BE2C (cell line): ENCODE results near the gene ST8SIA5.

Experiments
- DNase-seq: peaks from one replicate; pipeline ENCODE4 v3.0.0-alpha.2; 2020
- H3K27me3 ChIP-seq: fragments of 250-450 bp; sonication (Bioruptor Pico); 2 replicates; pipeline ENCODE4 v1.5.1; 2020; ENCODE audit warnings: mild to moderate bottlenecking
- H3K36me3 ChIP-seq: fragments of 250-450 bp; sonication (Bioruptor Pico); 2 replicates; pipeline ENCODE4 v1.5.1; 2020; ENCODE audit warnings: mild to moderate bottlenecking
- H3K4me1 ChIP-seq: fragments of 250-450 bp; sonication (Bioruptor Pico); 2 replicates; pipeline ENCODE4 v1.5.1; 2020
- H3K4me3 ChIP-seq: 2 replicates; pipeline ENCODE4 v1.5.1; 2011; ENCODE audit warnings: low read depth, low read length
- H3K9me3 ChIP-seq: fragments of 250-450 bp; sonication (Bioruptor Pico); 2 replicates; pipeline ENCODE4 v1.5.1; 2020
- CTCF ChIP-seq: IDR thresholded peaks from 2 replicates; pipeline ENCODE4 v1.5.1; 2012; ENCODE audit warnings: mild to moderate bottlenecking, low read depth, low read length

Gene ST8SIA5

GRCh38 chr18:46656326-46657114 is 100.3 kb downstream of the ST8SIA5 start:
- Histone ChIP-seq H3K4me3 (no peak overlapping the region), H3K9me3 (no peaks in the 10 kb centered on the region), H3K4me1 (no peaks in the 10 kb centered on the region), H3K27me3 (no peaks in the 10 kb centered on the region), H3K36me3 (no peaks in the 10 kb centered on the region)
- DNase-seq = no peak
- TF ChIP-seq CTCF = no peak

GRCh38 chr18:46652372-46652771 is 104.5 kb downstream of the ST8SIA5 start:
- DNase-seq = no peak
- no peak overlapping the region for H3K4me3 ChIP-seq
- no peaks in the 10 kb centered on the region for H3K27me3 ChIP-seq
- H3K9me3 ChIP-seq = no peaks in the 10 kb centered on the region
- TF ChIP-seq CTCF = no peak
- no peaks in the 10 kb centered on the region for H3K4me1 ChIP-seq
- no peaks in the 10 kb centered on the region for H3K36me3 ChIP-seq

GRCh38 chr18:46650681-46651080 is 106.2 kb downstream of the ST8SIA5 start:
- Histone ChIP-seq H3K9me3 (no peaks in the 10 kb centered on the region), H3K4me1 (no peaks in the 10 kb centered on the region), H3K4me3 (no peak overlapping the region), H3K36me3 (no peaks in the 10 kb centered on the region), H3K27me3 (no peaks in the 10 kb centered on the region)
- DNase-seq = no peak
- no peak for TF ChIP-seq CTCF

- no peaks in the 10 kb centered on the region for H3K9me3 ChIP-seq
- no peak for TF ChIP-seq CTCF
- H3K4me1 ChIP-seq = no peaks in the 10 kb centered on the region
- no peak overlapping the region for H3K4me3 ChIP-seq
- DNase-seq = no peak
- H3K27me3 ChIP-seq = no peaks in the 10 kb centered on the region
- H3K36me3 ChIP-seq = no peaks in the 10 kb centered on the region
These were observed 107.6 kb downstream of the ST8SIA5 start for GRCh38 chr18:46649071-46649862.

GRCh38 chr18:46646468-46646867 is 110.4 kb downstream of the ST8SIA5 start:
- Histone ChIP-seq H3K27me3 (no peaks in the 10 kb centered on the region), H3K4me3 (no peak overlapping the region), H3K9me3 (no peaks in the 10 kb centered on the region), H3K36me3 (no peaks in the 10 kb centered on the region), H3K4me1 (no peaks in the 10 kb centered on the region)
- no peak for DNase-seq
- no peak for TF ChIP-seq CTCF

- Histone ChIP-seq H3K27me3 (no peaks in the 10 kb centered on the region), H3K4me3 (no peak overlapping the region), H3K4me1 (no peaks in the 10 kb centered on the region), H3K36me3 (no peaks in the 10 kb centered on the region), H3K9me3 (no peaks in the 10 kb centered on the region)
- no peak for TF ChIP-seq CTCF
- no peak for DNase-seq
These were observed 114.3 kb downstream of the ST8SIA5 start for GRCh38 chr18:46642561-46642960.
